ENCODE measurements around the gene NCAPG.

GRCh38 chr4:17812801-17813200, 2.0 kb downstream of the NCAPG start:
- TF ChIP-seq POLR2A (IDR thresholded peaks at IDR 0.05), result no peak
- TF ChIP-seq POLR2AphosphoS5 (IDR thresholded peaks at IDR 0.05), result no peak
- TF ChIP-seq CTCF (IDR thresholded peaks at IDR 0.05 in 8 of 11, conservative IDR thresholded peaks at IDR 0.05 in 3 of 11), result no peak

All from spleen (tissue), 7 donors.